ENCODE data around the gene INSYN1.
"Not testable (repeated sequence)": the region's sequence is repeated elsewhere in the genome, so short reads cannot be mapped to it uniquely, and the experiment has no call there.

INSYN1 gene, protein sequence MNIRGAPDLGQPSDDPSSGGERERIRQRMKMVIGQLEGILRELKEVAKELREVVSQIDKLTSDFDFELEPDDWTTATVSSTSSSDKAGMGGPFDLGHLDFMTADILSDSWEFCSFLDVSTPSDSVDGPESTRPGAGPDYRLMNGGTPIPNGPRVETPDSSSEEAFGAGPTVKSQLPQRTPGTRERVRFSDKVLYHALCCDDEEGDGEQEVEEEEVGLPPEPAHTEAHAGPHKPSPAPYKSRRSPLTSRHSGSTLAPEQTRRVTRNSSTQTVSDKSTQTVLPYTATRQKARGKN

DNA sequence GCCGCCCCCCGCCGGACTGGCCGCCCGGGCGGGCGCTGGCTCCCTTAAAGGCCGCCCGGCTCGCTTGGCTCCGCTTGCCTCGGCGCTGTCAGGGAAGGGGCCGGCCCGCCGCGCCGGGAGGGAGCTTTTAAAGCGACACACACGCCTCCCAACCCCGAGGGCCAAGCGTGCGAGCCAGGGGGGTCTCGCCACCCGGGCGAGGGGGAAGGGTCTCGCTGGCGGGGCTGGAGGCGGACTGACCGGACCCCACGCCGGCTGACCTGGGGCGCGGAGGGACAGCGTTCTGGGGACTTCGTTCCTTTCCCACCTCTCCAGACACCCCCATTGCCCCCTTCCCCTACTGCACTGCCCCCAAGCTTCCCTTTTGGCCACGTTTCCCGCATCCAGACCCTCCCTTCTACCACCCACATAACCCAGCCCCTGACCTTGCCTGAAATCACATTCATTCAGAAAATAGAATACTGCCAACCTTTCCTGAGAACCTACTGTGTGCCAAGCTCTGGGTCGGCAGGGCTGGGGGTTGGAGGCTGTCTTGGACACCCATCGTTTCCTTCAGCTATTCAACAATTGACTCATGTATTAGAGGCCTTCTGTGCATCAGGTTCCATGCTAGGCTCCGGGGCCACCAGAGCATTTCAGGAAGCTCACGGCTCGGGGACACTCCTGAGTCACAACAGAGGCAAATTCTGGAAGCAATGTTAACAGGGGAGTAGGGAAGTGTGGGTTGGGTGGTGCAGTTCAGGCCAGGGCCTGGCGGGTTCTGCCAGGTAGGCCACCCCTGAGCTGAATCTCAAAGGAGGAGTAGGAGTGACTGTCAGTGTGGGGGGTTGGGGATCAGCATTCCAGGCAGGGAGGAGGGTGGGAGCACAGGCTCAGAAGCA, at the start of gene INSYN1:
TSS of gene INSYN1 (minus strand) at position 102 of the 881 bp plus-strand sequence. CDS start 2,221 bp downstream, outside the sequence.
- no peak for DNase-seq (ENCODE audit: low read depth, low spot score)

DNA sequence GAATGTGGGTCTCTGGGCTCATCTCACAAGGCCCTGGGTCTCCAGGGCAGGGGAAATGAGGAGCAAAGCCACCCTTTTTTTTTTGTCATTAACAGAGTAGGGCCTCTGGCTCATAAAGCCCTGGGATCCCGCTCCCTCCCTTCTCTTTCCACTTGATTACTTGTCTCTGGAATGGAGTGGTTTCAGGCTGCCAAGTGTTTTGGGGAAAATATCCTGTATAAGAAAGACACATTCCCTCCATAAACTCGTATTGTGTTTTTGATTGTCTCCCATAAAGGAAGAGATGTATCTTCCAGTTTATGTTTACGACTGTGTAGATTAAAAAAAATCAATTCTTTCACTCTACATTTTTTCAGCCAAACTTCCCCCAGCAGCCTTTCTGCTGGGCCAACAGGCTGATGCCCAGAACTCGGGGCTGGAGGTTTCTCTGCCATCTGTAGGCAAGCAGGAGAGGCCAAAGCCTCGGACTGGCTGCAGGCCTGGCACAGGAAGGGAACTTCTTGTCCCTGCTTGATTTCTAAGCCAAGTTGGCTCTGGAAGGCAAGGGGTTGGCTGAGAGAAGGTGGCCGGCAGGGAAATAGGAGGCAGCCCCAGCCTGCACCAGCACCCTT, 49.4 kb upstream of the INSYN1 start:
- no peak for DNase-seq (ENCODE audit: low read depth, low spot score)

DNA sequence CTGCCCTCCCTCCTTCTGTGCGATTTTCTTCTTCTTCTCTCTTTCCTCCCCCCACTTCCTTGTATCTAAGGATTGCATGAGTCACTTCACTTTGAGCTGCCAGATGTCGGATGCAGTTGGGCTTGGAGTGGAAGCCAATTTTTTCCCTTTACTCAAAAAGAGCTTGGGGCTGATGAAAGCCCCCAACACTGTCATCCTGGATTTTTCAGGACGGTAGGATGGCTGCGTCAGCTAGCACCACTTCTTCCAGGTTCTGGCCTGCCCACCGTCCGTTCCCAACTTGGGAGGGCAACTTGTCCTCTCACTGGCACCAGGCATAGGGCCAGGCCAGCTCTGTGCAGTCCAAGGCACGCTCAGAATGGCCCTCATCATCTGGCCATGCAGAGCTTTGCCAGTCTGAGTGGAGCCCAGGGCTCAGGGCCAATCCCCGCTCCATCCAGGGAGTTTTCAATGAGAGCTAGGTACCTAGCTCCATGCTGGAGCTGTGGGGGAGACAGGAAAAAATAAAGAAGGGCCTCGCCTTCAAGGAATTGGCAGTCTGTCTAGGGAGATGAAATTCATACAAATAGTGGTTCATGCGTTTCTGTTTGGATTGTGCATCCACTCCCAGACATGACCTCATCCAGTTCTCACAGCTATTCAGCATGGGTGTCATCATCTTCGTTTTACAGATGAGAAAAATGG, 47.7 kb upstream of the INSYN1 start:
- no peak for DNase-seq (ENCODE audit: low read depth, low spot score)

DNA sequence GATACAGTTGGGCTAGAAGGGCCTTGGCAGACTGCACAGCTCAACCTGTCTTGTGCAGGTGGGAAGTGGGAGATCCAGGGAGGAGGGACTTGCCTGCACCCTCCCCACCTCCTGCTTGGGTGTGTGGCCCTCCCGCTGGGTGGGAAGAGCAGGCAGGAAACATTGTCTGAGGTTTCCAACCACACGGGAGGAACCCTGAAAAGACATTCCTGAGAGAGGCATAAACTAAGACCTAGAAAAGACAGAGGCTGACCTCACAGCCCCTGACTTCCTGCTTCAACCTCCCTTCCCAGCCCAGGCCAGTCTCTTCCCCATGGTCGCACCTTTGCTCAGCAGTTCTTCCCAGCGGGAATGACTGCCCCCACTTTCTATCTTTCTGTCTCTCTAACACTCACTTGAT, 46.3 kb upstream of the INSYN1 start:
- no peak for DNase-seq (ENCODE audit: low read depth, low spot score)

DNA sequence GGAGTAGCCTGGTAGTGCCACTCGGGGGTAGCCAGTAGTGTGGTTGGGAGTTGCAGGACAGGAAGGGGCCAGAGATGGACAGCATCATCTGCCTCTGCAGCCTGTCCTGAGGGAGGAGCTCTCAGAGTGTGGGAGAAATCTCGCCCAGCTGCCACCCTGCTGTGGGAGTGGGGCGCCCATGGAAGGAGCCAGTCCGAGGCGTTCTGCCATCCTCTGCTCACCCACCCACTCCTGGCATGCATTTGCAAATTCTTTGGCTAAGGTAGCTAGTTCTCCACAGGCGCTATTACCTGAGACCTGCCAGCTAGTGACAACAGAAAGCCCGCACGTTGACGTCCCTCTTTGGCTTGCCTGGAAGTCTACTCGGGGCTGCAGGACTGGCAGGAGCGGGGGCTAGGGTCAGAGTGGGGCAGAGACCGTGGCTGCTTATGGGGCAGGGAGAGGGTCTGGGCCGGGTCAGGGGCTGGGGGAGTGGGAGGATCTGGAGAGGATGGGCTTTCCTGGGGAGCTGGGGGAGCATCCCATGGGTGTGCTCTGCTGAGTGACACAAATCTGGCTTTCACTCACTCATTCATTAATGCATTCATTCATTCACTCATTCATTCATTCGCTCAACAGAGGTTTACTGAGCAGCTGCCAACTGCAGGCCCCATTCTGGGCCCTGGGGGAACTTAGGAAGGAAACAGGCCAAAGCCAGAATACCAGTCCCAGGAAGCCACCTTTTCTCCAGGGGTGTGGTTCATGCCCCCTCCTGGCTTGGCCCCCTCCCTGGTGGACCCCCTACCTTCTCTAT, 44.4 kb upstream of the INSYN1 start:
- no peak for DNase-seq (ENCODE audit: low read depth, low spot score)

DNA sequence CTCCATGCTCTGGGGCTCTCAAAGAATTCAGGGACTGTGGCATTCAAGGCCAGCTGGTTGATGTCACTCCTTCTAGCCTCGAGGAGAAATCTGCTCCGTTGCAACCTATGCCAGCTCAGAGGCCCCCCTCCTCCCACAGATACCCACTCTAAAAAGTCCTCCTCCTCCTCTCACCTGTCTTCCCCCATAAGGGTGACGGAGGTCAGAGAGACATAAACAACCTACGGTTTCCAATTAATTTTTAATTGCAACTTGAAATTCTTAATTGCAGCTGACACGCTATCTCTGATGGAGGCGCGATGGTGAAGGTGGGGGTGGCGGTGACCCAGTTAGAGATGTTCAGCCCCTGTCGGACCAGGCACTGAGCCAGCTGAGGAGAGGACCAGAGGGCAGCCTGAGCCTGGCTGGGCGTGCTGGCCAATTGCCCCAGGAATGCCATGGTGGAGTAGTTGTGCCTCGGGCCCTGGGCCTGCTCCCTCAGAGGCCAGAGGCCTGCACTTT, 43.2 kb upstream of the INSYN1 start:
- DNase-seq (ENCODE audit: low read depth, low spot score), result no peak

DNA sequence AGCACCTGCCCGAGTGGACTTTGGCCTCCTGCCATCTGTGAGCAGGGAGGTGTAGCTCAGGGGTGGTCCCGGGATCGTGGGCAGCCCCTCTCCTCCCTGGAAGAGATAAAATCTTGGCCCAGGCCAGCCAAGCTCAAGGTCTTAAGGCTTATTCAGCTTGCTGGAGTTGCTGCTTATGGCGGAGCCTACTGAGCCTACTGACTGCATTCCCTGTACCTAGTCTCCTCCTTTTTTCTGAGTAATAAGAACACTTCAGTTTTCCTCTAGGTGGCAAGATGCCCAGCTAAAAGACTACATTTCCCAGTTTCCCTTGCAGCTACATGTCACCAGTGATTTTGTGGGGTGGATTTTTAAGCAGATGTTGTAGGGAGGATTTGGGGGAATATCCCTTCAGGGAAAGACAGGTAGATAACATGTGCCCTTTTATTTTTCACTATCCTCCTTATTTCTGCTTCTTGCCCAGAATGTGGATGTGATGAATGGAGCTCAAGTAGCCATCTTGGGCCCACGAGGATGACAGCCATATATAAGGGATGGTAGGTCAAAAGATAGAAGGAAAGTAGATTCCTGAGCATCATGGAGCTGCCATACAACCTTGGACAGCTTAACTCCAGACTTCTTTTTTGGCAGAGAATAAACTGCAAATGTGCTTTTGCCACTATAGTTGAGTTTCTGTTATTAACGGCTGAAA, 41.4 kb upstream of the INSYN1 start:
- DNase-seq (ENCODE audit: low read depth, low spot score), result no peak

DNA sequence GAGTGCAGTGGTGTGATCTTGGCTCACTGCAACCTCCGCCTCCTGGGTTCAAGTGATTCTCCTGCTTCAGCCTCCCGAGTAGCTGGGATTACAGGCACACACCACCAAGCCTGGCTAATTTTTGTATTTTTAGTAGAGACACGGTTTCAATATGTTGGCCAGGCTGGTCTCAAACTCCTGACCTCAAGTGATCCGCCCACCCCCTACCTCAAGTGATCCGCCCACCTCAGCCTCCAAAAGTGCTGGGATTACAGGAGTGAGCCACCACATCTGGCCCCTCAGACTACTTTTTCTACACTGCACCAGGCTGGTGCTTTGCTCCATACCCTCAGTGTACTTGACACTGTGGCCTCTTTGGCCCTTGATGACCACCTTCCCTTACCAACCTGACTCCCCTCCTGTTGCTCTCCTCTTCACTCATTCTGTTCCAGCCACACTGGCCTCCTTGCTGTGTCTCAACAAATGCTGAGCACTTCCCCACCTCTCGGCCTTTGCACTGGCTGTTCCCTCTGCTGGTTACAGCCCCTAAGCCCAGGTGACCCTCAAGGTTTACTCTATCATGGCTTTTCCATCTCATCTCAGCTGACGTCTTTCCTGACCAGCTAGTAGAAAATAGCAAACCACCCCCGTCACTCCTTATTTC, 39.9 kb upstream of the INSYN1 start:
- not testable (repeated sequence) for DNase-seq (ENCODE audit: low read depth, low spot score)

DNA sequence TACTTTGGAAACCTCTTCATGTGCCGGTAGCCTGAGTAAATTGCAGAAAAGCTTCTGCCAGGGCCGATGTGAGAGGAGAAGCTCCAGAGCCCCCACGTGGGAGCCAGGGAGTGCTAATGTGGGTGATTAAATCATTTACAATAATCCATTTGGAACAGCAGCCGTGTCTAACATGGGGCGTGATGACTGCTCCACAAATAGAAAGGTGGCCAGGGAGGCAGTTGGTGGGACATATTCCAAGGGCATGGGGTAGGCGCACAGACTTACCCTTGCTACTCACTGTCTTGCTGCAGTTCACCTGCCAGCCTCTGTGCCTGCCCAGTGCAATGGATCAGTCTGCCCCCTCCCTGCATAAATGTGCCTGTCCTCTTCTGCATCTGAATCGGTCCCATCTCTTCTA, 39.3 kb upstream of the INSYN1 start:
- DNase-seq (ENCODE audit: low read depth, low spot score), result no peak

DNA sequence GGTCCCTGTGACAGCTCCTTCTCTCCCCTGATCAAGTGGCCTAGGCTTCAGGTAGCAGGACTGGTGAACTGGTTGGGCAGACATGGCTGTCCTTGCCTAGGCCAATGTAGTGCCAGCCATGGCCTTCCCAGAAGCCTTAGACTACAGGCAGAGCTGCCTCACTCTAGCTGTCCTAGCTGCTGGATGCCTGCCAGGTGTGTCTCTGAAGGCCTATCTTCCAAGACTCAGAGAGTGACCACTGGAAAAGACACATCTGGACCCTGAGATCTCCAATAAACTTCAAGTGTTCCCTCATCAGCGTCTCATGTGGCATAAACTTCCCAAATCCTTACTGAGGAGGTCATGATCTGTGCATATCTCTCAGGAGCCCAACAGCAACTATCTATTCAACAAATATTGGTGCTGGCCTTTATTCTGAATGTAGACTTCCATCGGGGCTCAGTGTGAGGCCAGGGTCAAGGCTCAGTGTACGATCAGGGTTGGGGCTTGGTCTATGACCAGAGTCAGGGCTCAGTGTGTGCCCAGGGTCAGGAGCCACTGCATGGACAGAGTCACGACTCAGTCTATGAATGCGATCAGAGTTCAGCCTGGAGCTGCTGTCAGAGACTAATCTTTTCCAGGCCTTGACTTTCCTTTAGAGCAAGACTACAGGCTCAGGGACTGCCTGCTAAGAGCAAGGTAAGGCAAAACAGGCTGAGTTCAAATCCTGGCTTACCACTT, 36.5 kb upstream of the INSYN1 start:
- DNase-seq (ENCODE audit: low read depth, low spot score), result no peak

DNA sequence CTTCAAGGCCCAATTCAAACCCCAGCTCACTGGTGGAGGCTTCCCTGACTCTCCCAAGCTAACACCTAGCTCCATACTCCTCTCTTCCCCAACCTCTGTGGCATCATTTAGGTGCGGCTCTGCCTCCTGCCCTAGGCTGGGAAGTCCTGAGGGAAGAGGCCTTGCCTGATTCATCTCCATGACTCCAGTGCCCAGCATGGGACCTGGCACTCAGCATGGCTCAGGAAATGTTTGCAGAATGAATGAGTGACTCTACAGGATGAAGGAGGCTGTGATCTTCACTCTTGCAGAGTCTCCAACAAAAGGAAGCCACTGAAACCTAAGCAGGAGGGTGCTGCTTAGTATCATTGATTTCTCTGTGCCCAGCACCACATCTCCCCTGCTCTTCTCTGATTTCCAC, 34.5 kb upstream of the INSYN1 start:
- DNase-seq (ENCODE audit: low read depth, low spot score), result no peak

DNA sequence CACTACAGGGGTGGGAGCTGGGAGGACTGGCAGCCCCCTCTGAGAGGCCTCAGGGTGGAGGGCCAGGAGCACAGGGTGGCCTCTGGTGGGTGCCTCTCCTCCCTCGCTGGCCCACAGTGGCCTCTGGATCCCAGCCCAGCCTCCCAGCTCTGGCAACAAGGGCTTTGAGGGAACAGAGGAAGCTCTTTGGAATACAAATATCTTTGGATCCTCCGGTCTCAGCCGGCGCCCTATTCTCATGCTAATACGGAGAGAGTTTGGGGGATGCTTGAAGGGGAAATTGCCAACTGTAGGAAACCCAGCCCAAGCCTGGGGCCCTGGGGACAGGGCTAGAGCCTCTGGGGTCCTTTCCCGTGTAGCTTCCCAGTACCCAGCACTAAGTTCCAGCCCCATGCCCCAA, 33.4 kb upstream of the INSYN1 start:
- DNase-seq (ENCODE audit: low read depth, low spot score), result no peak

DNA sequence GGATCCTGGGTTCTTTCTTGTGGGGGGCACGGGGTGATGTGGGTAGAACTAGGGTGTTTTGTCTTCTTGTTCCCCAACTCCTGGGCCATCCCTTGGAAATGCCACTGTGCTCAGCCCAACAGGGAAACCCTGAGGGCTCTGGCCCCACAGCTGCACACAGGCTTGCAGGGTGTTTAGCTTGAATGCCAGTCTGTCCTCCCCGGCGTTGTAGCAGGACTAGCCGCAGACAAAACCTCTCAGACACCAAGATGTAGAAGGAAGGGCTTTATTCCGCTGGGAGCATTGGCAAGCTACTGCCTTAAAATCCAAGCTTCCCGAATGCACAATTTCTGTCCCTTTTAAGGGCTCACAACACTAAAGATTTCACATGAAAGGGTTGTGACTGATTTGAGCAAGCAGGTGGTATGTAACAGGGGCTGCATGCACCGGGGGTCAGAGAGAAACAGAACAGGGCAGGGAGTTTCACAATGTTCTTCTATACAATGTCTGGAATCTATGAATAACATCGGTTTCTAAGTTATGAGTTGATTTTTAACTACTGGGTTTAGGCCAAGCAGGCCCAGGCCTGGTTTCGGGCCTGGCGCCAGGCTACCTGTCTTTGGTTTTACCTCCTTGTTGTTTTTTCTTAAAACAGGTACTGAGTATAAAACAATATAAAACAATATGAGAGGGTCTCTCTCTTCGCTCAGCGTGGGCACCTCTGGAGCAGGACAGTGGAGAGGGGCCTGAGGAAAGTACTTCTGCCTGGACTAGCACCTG, 32.3 kb upstream of the INSYN1 start:
- not testable (repeated sequence) for DNase-seq (ENCODE audit: low read depth, low spot score)

DNA sequence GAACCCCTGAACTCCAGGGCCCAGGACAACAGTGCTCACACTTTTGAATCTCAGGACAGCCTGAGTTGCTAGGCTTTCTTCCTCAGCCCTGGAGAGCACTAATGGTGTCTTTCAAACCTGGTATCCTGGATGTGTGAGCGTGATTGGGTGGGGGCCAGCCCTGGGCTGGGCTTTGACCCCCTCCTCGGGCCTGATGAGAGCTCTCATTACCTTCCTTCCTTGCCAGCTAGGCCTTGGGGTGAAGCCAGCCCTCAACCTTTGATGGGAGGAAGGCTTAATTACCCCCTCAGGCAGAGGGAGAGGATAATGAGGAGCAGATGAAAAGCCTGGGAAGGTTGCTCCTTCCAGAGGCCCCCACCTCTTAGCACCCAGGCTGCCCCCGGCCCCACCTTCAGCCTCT, 31.1 kb upstream of the INSYN1 start:
- no peak for DNase-seq (ENCODE audit: low read depth, low spot score)

DNA sequence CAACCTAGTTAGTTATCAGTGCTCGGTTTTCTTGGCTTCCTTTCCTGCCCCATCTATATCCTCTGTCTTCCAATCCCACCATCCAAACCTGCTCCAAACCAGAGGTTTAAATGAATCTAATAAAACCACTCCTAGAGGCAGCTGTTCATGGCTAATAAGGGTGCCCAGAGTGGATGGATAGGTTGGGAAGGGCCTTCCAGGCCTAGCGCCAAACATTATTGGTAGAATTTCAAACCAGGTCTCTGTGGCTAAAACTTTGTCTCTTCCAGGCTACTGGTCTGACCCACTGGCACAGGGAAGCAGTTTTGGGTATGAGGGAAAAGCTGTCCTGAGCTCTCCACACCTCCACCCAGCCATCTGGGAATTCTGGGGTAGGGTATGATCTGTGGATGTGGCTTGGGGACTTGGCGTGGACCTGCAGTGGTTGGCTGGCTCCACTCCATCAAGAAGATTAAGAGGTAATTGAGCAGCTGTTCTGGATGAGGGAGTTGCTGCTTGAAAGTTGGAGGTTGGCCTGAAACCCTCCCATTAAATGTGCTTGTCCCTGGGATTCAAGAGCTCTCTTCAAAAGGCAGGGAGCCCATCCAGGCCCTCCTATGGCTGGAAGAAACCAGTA, 29.3 kb upstream of the INSYN1 start:
- DNase-seq (ENCODE audit: low read depth, low spot score), result no peak

DNA sequence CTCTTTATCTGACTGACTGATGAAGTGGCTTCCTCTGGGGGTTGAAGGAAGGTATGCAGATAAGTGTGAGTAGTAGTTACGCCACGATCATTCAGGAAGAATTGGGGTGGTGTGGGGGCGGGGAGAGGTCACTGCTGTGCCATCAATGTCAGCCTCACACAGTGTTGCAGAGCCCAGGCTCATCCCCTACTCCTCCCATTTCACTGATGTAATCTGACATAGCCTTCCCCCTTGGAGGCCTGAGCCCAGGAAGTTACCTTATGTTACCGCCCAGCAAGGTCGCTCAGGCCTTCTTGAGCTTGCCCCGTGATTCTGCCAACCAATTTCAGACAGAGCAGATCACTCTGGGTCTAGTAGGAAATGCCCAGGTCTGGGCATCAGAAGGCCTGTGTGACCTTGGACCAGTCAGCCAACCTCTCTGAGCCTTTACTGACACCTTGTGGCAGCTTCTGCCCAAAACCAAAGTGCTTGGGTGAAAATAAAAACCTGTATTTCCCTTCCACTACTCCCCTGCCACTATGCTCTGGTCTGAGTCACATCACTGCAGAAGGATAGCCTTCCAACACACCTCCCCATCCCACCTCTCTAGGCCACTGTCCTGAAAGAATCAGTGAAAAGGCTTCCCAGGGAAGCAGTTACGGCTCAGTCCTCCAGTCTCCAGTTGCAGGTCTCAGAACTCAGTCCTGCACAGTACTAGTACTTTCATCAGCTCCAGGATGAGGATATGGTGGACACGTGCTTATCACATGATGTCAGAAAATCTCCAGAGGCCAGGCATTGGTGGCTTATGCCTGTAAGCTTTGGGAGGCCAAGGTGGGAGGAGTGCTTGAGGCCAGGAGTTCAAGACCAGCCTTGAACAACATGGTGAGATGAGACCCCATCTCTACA, 28.1 kb upstream of the INSYN1 start:
- DNase-seq (ENCODE audit: low read depth, low spot score), result no peak

DNA sequence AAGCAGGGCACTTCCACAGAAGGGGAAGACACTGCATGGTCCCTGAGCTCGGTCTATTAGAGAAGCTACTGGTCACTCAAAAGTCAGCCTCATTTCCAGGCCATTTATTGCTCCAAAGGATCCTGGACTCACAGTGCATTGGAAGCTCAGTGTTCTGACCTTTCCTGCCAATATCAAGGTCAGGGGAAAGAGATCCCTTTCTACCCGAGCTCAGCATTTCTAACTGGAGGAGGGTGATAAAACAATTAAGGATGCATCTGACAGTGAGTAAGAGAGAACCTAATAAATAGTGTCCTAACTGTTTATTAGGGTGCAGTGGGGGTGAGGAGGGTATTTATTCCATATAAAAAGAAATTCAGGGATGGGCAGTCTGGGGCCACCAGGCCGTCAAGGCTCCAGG, 26.8 kb upstream of the INSYN1 start:
- DNase-seq (ENCODE audit: low read depth, low spot score), result no peak

All from activated CD4-positive, CD25-positive, alpha-beta regulatory T cell treated with anti-CD3 and anti-CD28 coated beads, Interleukin-2, amount 50 U/mL, for 16 hours (primary cell).